NCI-H460 (cell line): ENCODE data around the gene ISM2. TPM values are rescaled to one million over a fixed set of nuclear protein-coding genes. Genes with fewer than 3 reads are reported as not detected.

Experiments
- DNase-seq: peaks from one replicate; pipeline ENCODE4 v3.0.0-alpha.2; 2016; ENCODE audit warnings: low read depth; ENCODE audit errors: extremely low read depth
- total RNA-seq: library from RNA; depleted of rRNA; stranded (reverse); fragments of >200 nt; shearing (Covaris generic); gene quantifications from 2 replicates; pipeline ENCODE4 v1.2.3, GENCODE V29; 2014

Gene ISM2
- total RNA-seq, 1 experiment from 2014 or later: 0.17 TPM

GRCh38 chr14:77508876-77509275 lies 10.3 kb upstream of the ISM2 start:
- DNase-seq: no peak

DNA sequence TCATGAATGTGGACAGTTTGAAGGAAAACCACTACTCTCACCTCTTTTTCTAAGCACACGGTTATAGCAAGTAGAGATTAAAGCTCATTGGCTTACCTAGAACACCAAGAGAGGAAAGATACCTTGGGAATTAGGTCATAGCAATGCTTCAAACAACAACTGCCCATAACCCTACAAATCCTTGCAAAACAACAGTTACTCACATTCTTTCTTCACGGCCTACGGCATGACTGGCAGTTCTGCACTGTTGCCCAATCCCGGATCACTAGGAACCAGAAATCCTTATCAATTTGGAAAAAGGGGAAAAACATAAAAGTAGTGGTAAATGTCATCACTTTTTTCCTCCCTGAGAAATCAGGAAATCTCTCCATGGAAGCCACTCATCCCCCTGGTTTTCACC lies 9.6 kb upstream of the ISM2 start:
- DNase-seq: no peak

GRCh38 chr14:77507762-77508161 lies 9.1 kb upstream of the ISM2 start:
- no peak for DNase-seq

DNA sequence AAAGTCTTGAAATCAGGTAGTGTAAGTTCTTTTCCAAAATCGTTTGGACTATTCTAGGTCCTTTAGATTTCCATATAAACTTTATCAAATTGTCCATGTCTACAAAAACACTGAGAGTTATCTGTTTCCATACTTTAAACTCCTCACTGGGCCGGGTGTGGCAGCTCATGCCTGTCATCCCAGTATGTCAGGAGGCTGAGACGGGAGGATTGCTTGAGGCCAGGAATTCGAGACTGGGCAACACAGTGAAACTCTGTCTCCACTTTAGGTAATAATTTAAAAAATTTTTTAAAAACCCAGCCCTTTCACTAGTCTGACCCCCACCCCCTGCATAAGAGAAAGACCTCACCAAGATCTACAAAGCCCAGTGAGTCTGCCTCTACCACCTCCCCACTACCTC lies 6.4 kb upstream of the ISM2 start:
- DNase-seq: no peak

- no peak for DNase-seq
Observed at GRCh38 chr14:77503138-77503537, 4.5 kb upstream of the ISM2 start.

- no peak for DNase-seq
Observed at GRCh38 chr14:77502109-77502782, 3.6 kb upstream of the ISM2 start.

DNA sequence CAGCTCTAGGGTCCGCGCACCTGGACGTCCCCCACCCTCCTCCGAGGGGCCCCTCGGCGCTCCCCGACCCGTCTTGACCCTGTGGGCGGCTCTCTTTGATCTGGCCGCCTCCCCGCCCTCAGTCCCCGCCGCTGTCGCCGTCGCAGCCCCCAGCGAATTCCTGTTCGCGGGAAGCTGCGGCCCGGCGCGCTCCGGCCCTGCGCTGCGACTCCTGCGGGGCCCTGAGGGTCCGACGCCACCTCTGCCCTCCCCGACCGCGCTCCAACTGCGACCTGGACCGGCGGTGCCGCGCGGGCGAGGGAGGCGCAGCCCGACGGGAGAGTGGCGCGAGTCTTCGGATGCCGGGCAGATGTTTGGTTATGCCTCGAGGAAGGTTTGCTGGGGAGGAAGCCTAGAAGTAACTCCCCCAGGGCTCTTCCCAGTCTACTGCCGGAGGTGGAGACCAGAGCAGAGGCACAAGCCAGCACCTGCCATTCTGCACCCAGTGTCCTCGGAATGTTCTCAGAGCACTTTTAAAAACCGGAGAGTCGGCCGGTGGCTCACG lies 440 bp upstream of the ISM2 start:
- DNase-seq: no peak

- DNase-seq: no peak
Observed at GRCh38 chr14:77495334-77495733, 3.3 kb downstream of the ISM2 start.

GRCh38 chr14:77491056-77491455 lies 7.6 kb downstream of the ISM2 start:
- no peak for DNase-seq

DNA sequence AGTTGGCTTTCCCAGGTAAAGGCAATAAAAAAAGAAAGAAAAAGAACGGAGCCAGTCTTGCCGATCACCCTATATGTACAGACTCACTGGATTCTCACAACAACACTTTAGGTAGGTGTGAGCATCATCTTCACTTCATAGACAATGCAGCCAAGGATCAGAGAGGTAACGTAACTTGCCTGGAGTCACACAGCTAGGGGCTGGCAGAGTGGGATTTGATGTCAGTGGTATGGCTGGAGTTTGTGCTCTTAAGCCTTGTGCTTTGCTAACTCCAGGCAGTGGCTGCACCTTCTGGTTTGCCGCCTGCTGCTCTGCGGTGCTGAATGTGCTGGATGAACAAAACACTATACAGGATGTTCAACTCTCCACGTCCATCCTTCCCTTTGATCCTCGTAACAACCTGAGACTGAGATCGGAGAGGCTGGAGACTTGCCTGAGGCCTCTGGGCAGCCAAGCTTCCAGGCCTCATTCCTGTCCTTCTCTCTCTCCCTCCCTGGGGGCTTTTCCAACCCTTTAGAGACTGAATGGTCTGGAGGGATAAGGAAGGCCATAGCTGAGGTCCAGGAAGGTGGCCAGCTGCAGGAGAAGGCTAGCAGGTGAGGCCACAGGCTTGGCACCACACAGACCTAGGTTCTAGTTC lies 8.1 kb downstream of the ISM2 start:
- DNase-seq: no peak

DNA sequence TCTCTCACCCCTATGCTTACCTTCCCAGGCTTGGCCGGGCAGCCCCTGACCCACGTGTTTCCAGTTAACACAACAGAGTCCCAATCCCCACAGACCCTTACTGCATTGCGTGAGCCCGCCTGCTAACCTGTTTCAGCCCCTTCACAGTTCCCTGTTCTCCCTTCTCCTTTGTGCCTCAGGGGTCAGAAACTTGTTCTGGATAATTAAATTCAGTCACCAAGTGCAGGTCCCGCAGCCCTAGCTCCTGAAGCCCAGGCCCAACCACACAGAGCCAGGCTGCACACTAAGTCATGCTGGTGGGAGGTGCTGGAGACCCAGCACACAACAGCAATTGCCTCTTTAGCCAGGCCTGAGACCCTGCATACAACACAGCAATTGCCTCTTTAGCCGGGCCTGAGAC lies 9.6 kb downstream of the ISM2 start:
- no peak for DNase-seq

DNA sequence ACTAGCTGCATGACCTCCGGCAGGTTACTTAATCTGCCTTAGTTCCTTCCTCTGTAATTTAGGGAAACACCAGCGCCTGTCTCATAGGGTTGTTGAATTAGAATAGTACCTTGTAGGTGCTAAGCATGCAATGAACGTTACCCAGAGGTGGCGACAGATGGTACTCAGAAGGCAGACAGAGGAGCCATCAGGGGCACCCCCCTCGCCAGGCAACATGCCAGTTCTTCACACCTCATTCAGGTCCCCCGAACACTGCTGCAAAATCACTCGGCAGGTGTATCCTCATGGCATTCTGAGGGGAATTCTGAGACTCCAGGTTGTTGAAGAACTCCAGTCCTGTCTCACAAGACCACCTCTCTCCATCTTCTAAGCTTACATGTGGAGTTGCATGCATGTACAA lies 10.1 kb downstream of the ISM2 start:
- no peak for DNase-seq

DNA sequence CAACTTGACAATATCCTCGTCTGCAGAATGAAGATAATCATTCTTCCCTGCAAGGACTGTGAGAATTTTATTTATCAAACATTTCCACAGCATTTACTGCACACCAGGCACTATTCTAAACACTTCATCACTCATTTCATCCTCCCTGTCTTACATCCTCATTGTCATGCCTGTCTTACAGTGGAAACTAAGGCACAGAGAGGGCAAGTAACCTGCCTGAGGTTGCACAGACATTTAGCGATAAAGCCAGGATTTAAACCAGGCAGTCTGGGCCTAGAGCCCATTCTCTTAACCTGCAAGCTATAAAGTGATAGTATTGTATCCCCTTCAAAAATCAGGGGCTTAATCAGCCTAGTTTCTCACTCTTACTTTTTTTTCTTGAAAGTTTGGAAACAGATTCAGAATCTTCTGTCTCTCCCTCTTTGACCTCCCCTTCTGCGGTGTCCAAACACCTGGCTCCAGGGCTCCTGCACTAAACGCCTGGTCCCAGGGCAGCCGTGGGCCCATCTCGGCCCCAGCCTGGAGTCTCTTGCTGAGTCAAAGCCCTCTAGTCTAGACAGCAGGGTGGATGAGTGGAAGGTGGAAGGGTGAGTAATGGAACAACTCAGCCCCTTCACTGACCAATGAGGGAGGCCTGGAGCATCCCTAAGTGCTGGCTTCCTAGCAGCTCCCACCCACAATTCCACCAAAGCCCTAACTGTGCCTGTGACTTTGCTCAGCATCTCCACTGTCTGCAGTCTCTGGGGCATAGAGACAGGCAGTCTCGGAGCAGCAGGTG lies 12.5 kb downstream of the ISM2 start:
- no peak for DNase-seq

GRCh38 chr14:77485256-77485655 lies 13.4 kb downstream of the ISM2 start:
- no peak for DNase-seq

DNA sequence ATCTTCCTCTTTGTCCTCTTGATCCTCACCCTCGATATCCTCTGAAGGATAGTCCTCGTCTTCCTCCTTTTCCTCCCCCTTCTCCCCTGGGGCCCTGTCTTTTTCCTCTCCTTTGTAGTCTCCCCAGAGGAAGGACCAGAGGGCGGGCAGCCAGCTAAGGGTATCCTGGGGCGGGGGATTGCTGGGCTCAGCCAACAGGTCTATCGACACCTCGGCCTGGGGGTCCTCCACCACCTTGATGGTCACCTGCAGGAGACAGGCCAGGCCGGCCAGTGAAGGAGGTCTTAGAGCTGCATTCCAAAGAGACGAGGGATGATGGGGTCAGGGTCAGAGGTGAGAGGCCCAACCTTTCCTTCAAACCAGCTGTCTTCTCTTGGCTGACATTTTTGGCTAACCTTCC lies 16.2 kb downstream of the ISM2 start:
- DNase-seq: no peak

GRCh38 chr14:77478796-77479195 lies 19.8 kb downstream of the ISM2 start:
- DNase-seq: no peak

- no peak for DNase-seq
Observed at GRCh38 chr14:77478029-77478428, 20.6 kb downstream of the ISM2 start.

- DNase-seq: no peak
Observed at GRCh38 chr14:77475432-77476115, 23.0 kb downstream of the ISM2 start.

GRCh38 chr14:77474479-77475177 lies 24.0 kb downstream of the ISM2 start:
- no peak for DNase-seq

GRCh38 chr14:77473921-77474320 lies 24.7 kb downstream of the ISM2 start:
- no peak for DNase-seq
